SK-N-DZ (cell line): ENCODE results near the gene ALG14.
"Not testable (repeated sequence)": the region's sequence is repeated elsewhere in the genome, so short reads cannot be mapped to it uniquely, and the experiment has no call there.

Experiments used
- DNase-seq: peaks from one replicate; pipeline ENCODE4 v3.0.0-alpha.2; 2015; ENCODE audit warnings: low spot score

ALG14 gene

DNA sequence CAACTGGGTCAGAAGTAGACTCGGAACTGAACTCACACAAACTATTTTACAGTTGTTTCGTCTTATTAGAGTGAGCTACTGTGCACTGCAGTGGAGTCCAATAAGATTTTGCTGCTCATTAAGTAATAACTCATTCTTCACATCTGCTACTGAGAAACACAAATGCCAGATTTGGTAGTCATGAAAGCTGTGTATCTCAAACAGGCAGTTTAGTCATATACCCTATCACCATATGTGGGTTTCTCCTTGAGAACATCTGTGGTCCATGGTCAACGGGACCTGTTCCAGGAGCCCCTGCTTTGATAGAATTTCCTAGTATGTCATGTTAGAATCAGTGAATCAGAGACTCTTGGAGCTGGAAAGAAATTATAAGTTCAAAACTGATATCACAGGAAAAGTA is 60.4 kb downstream of the ALG14 start:
- DNase-seq, result no peak

DNA sequence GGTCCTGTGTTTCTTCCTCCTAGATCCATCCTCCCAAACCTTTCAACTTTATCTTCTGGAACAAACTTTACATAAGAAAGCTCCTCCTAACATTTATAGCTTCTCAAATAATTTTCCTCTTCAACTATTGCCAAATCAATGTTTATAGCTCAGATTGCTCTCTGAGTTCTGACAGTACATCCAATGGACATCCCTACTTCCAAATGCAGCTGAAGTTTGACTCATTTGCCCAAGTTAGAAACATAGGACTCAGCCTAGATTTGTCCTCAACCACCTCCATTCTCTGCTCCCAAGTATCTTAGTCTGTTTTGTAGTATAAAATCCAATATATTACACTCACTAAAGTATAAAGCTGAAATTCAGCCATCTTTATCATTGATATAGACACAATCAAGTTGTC is 62.6 kb downstream of the ALG14 start:
- DNase-seq, result no peak

DNA sequence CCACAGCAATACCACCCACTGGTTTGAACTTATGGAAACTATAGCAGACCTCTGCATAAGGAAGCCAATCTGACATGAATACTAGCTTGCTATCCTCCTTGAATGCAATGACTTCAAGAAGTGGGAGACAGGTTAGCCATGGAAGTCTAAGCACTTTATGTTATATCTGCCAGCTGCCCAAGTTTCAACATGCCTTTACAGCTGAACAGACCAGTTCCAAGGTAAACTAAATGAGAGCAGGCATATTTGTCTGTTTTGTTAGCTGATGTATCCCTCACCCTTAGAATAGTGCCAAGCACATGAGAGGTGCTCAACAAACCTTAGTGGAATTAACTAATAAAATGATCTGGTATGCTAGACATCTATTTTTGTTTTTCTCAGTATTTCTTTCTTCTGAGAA is 65.1 kb downstream of the ALG14 start:
- DNase-seq, result no peak

DNA sequence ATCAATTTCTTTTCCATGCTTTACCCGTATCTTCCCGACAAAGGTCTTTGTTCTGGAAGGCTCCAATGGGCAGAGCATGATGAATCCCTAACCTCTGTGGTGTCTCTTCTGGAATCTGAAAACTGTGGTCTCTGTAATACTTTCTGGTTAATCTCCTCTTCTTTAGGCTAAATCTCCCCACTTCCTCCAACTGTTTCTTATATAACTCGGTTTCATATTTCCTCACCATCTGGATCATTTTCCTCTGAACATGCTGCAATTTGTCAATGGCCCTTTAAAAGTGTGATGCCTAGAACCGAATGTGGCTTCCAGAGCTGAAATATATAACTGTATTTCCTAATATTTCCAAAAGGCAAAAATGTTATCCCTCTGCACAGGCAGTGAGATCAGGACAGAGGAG is 66.1 kb downstream of the ALG14 start:
- DNase-seq, result no peak

DNA sequence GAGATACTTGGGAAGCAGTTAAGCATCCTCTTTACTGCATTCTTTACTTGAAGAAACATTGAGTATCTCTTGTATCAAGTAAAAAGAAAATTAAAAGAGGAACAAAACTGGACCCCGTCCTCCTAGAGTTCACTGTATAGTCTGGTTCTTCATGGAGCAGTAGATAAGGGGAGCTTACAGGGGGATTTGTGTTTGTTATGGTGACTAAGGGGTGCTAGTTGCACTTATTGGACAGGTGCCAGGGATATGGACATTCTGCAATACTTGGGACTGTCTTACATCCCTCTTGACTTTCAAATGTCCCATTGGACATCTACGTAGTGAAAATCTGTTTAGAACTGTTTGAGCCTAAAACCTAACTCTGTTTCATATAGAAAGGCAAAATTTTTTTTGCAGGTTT is 67.2 kb downstream of the ALG14 start:
- DNase-seq, result no peak

DNA sequence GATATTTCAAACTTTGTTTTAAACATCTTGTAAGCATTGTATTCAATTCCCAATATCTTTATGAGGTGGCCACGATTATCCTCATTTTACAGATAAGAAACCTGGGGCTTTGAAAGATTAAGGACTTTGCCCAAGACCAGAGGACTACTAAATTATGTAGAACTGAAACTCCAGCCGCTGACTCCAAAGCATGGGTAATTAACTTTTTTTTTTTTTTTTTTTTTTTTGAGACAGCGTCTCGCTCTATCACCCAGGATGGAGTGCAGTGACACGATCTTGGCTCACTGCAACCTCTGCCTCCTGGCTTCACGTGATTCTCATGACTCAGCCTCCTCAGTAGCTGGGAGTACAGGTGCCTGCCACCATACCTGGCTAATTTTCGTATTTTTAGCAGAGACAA is 68.7 kb downstream of the ALG14 start:
- no peak for DNase-seq

DNA sequence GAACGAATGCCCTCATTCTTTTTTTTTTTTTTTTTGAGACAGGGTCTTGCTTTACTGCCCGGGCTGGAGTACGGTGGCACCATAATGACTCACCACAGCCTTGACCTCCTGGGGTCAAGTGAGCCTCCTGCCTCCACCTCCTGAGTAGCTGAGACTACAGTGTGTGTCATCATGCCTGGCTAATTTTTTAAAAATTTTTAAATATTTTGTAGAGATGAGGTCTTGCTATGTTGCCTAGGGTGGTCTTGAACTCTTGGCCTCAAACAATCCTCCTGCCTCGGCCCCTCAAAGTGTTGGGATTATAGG is 69.4 kb downstream of the ALG14 start:
- DNase-seq, result no peak

DNA sequence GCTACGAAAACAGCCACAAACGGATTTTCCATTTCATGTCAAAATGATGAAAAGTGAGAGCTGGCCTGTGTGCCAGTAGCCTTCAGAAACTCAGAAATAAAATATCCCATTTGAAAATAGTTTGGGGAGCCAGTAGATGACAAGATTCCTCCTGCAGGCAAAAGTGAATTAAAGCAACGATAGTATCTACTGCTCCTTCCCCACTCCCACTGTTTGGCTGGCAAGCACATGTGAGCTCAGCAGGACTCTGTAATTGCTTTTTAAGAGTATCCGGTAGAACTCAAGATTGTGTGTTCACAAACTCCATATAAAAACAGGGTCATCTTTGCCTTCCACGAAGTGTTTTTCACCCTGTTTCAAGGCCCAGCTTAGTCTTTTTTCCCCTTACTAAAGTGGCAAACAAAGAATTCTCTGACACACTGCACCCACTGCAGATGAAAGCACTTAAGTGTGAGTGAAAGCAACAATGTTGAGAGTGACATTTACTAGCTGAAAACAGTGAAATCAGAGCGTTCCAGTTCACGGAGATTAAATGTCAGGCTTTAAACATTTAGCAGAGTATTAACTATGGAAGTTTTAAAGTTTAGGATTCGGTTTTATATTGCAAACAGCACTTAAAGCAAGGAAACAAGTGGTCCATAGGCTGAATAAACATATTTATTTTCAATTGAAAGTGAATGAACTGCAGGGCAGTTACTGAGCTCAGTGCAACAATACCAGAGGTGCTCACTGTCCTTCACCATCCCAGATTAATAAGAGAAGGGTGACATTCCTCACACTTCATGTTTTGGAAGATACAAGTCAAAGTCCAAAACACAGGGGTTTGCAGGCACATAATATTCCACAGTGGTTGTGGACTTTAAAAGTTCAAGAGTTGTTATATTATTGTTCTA is 70.0 kb downstream of the ALG14 start:
- peak; percentile 47 for DNase-seq

DNA sequence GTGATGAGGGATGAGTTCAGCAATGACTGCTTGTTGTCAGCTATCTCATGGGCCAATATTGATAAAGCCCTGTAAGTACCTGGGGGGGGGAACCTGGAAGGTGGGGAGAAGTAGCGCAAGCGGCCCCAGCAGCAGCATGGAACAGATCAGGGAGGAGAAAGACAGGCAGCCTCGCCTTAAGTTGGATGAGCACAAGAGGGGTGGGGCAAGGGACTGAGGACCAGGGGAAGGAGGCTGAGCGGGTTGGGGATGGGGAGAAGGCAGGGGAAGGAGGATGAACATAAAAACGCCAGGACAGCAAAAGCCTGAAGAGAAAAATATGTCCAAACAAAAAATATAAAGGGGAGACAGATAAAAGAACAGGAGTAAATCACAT is 70.6 kb downstream of the ALG14 start:
- no peak for DNase-seq

DNA sequence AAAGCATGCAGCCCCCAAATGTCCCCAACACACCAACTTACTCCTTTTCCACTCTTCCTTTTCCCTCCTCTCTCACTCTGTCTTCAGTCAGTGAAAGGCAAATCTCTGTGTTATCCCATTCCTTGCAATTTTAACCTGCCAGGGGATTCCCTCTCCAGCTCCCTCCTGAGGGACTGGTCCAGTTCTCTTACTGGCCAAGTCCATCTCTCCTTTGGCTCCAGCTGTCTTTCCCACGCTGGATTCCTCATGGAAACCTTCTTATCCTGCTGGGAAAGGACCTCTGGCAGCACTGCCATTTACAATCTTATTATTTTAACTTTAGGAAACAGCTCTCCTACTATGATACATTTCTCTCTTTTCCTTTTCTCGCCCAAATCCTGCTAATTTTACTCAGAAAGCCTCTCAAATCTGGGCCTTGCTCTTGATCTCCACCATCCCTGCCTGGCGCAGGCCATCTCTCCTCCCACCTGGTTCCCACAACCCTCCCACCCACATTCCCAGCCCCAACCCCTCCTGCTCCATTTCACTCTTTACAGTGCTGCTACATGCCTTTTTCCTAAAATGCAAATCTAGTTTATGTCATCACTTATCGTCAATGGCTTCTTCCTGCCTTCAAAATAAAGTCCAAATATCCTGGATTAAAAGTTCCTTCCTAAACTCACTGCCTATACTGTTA is 73.2 kb downstream of the ALG14 start:
- DNase-seq, result no peak

DNA sequence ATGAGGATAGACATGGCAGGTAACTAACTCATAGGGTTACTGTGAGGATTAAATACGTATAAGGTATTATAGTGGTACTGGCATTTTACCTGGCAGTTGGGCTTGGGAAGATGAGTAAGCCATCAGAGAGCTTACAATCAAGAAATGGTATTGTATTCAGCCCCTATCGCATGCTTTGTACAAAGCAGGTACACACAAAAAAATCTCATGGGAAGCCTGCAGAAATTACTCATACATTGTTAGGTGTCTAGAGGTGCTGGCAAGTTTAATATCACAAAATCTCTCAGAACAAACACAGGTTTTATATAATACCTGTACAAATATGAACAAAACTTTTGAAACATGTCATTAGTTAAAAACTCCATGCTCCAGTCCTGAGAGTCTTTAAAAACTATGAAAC is 74.0 kb downstream of the ALG14 start:
- DNase-seq, result no peak

DNA sequence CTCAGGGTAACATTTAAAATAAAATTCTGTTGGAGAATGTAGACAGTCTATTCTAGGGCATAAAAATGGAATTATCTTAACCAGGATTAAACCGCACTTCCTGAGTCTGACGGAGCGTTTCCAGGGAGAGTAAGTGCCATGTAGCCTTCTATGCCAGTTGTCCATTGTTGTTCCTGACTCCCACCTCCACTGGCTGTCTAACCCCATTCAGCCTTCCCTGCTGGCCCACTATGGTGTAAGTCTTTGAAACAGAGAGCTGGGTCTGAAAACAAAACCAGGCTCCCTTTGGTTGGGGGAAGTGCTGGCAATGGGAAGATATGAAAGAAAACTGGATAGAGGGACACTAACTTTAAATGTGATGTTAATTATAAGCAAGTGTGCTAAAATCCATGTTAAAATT is 74.6 kb downstream of the ALG14 start:
- no peak for DNase-seq

DNA sequence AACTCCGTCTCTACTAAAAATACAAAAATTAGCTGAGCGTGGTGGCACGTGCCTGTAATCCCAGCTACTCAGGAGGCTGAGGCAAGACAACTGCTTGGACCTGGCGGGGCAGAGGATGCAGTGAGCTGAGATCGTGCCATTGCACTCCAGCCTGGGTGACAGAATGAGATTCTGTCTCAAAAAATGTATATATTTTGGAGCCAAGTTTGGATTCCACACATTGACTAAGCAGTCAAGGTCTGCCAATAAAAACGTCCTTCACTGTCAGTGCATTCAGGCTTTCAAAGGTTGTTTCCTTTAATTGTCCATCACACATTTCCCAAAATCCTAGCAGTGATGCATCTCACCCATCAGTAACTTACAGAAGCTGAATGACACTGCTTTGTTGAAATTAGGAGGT is 77.2 kb downstream of the ALG14 start:
- DNase-seq, result not testable (repeated sequence)

DNA sequence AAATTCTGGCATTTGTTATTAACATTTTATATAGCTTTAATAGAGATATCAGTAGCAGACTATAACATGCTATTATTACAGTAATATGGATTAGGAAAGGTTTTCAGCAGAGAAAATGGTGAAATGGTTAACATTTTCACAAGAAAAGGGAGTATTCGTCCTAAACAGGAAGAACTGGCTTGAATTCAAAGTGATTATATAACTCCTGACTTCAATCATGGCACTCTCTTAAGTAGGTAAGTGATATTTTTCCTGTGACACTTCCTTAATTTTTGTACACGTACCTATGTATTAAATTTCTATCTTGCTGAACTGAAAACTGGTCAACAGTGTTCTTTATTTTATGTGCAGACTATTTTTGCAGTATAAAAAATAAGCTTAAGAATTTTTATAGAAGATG is 77.9 kb downstream of the ALG14 start:
- DNase-seq, result no peak

DNA sequence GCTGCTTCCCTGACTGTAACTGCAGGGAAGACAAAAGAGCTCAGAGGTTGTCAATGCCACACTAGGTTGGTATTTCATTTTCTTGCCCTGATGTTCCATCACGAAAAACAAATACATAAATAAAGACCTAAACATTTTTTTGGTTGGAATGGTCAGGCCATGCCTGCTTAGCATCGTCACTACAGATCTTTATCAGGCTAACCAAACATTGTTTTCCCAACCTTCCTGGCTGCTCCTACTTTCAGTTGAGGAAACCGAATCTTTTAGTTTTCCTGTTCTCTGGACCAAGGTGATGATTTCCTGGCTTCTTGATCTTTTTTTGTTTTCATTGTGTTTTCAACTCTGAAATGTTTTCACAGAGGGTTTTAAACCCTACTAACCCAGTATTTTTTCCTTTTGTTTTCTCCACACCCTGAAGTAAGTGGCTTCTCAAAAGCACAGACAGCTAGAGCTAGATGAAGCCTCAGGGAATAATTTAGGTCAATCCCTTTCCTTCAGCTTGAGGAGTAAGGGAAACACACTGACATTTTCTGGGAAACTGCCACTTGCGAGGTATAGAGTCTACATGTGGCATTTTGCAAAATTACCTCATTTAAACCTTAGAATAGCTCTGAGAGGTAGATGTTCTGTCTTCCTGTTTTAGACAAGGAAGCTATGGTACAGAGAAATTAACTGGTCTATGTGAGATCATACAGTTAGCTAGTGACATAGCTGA is 78.7 kb downstream of the ALG14 start:
- DNase-seq, result no peak

DNA sequence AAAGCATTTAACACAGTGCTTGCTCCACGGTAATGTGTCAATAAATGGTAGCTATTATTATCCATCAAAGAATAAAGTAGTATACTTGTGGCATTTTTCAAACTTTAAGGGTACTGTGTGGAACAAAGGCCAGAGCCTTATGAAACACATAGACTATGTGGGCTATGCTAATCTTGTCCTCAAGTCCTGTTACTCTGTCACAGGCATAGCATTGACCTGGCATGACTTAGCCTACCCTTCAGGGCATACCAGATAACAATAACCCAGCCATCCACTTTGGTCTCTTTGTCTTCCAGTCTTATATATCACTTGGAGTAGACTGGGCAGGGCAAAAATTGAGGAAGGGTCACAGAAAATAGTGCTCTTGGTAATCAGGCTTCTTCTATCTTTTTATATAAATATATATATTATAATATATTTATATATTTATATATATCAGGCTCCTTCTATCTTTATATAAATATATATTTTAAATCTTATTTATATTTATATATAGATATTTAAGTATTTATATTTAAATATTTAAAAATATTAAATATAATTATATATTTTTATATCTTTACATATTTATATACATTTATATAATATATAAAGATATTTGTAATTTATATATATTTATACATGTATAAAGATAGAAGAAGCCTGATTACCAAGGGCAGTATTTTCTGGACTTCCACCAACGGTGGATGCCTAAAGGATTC is 79.7 kb downstream of the ALG14 start:
- no peak for DNase-seq

DNA sequence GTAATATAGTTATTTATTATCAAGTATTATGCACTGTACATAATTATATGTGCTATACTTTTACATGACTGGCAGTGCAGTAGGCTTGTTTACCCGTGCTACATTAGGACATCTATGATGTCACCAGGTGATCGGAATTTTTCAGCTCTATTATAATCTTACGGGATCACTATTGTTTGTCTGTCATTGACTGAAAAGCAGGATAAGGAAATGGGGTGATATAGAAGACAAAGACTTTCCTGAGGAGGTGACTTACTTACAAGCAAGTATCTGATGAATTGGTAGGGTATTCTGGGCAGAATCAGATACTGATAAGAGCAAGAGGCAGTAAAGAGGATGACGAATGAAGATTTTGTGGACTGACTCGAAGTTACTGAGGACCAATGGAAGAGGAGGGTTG is 80.6 kb downstream of the ALG14 start:
- DNase-seq, result no peak

DNA sequence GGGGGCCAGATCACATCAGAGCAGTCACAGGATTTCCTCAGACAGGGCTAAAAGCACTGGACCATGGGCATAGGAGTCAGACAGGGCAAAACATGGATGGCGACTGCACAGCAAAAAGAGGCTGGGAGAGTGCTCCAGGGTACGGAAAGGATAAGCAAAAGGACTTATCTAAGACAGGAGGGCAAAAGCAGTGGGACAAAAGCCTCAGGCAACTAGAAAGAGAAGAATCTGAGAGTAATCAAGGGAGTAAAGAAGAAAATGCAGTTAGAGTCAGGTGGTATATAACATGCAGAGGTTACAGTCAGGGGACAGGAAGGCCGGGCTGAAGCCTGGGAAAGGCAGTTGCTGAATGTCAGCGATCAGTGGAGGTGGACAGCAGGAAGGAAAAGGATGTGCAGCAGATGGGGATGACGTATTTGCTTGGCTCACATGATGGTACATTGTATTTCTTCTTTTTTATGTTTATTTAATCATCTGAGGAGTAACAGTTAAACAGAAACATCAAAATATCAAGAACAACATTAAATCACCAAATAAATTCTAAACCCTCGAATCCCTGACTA is 82.8 kb downstream of the ALG14 start:
- DNase-seq, result no peak

DNA sequence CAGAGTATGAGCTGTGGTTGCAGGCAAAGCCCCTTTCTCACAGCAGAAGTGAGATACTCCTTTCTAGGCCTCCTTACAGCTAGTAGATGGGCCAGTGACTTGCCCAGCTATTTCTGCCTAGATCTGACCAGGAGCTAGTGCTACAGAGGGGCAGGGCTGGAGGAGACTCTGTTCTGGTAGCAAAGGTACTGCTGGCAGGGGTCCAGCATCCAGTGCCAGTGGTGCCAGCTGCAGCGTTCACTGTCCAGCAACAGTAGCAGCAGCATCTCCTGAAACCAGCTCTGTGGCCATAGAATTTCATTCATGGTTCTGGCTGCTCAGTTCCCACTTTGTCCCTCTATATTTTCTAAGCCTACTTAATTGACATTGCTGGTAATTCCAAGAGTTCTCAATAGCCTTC is 83.4 kb downstream of the ALG14 start:
- no peak for DNase-seq

DNA sequence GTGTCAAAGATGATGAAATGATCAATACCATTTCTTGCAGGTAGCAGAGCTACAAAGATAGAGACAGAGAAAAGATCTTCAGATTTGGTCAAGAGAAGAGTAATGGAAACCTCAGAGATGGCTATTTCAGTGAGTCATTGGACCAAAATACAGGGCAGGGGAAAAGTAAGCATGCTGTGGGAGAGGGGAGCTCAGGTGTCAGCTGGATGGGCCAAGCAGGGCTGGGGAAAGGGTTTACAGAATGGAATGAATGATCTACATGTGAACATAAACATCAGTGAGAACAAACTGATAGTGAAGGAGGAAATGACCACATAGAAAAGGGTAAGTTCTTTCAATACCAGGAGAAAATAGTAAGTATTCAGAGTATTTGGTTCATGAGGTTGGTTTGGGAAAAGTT is 84.4 kb downstream of the ALG14 start:
- no peak for DNase-seq

DNA sequence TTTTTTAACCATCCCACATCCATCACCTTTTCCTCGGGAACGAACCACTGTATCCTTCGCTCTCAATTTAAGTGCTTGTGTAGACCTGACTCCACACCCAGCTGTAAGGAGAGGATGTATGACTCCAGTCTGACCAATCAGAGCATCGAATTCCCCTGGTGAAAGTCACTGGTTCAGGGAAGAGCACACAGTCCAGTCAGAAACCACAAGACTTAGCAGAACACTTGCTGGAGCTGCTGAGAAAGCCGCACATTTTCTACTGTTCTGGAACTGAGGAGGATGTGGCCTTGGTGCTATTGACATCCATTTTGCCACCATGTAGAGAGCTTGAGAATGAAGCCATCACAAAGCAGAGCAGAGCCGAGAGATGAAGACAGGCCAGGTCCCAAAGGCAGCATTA is 86.0 kb downstream of the ALG14 start:
- no peak for DNase-seq

DNA sequence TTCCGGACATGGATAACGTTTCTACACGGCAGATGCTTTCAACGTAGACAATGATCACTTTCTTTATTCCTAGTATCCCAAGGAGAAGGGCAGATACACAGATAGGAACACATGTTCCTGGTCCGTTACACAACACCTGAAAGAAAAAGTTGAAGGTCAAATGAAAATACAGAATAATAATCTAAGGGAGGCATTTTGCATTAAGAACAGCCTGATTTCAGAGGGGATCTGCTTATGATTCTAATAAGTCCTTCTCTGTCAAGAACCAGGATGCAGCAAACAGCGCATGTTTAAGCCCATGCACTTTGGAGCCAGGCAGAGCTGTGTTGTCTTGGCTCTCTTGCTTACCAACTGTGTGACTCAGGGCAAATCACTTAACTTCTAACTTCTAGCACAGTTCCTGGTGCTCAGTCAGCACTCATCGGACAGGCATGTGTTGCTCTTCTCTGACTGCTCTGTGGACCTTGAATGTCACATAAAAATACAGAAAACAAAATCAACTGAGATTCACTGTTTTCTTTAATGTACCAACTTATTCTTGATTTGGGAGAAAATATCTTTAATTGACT is 89.5 kb downstream of the ALG14 start:
- no peak for DNase-seq
